GM18870 (cell line): Measurements from ENCODE around the gene ACSS3.
"Not testable (repeated sequence)": the region's sequence is repeated elsewhere in the genome, so short reads cannot be mapped to it uniquely, and the experiment has no call there.

Experiments
- ATAC-seq: cut with Tn5 transposase; IDR thresholded peaks from one replicate; pipeline ENCODE4 v1.9.1; 2021; ENCODE audit warnings: moderate library complexity; ENCODE audit not compliant: unreplicated experiment

ACSS3 gene

DNA sequence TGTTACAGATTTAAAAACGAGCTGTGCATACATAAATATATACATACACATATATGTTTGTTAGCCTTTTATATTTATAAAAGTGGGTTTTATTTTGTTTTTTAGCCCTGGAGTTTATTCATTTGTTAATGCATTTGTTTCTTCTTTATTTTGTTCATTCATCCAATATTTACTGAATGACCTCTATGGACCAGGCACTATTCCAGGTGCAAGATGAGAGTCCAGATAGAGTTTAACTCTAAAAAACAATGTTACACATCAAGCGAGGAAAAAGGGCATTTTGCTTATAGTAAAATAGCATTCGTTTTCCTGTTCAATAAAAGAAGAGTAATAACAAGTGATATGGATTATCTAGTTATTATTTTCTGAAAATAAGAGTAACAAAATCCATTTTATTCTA is 14.2 kb downstream of the ACSS3 start:
- ATAC-seq = no peak

- ATAC-seq = no peak
Observed at GRCh38 chr12:81094718-81095360, 17.0 kb downstream of the ACSS3 start.

GRCh38 chr12:81095501-81096232 is 17.8 kb downstream of the ACSS3 start:
- no peak for ATAC-seq

- ATAC-seq = no peak
Observed at GRCh38 chr12:81105687-81106086, 27.8 kb downstream of the ACSS3 start.

GRCh38 chr12:81114226-81114625 is 36.3 kb downstream of the ACSS3 start:
- ATAC-seq = no peak

GRCh38 chr12:81119069-81119468 is 41.2 kb downstream of the ACSS3 start:
- not testable (repeated sequence) for ATAC-seq

- ATAC-seq = no peak
Observed at GRCh38 chr12:81120961-81121360, 43.1 kb downstream of the ACSS3 start.

- ATAC-seq = no peak
Observed at GRCh38 chr12:81123611-81124010, 45.7 kb downstream of the ACSS3 start.

GRCh38 chr12:81125691-81126090 is 47.8 kb downstream of the ACSS3 start:
- ATAC-seq = no peak

GRCh38 chr12:81128930-81129554 is 51.2 kb downstream of the ACSS3 start:
- ATAC-seq = peak; percentile 93

GRCh38 chr12:81136519-81136918 is 58.6 kb downstream of the ACSS3 start:
- ATAC-seq = no peak

DNA sequence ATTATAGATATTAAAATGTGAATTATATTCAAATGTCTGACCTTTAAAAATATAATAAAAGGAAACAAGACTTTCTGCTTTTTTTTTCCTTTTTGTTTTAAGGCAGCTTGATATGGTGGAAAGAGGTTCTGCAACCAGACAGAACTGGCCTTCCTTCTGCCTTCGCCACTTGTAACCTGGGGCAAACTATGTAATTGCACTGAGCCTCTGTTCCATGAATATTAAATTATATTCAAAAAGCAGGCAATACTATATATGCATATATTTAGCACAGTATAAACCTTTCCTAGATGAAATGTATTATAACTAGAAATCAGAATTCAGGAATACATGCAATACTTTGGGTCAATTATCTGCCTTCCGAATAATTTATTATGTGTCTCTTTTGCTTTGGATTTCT is 59.9 kb downstream of the ACSS3 start:
- ATAC-seq = no peak

DNA sequence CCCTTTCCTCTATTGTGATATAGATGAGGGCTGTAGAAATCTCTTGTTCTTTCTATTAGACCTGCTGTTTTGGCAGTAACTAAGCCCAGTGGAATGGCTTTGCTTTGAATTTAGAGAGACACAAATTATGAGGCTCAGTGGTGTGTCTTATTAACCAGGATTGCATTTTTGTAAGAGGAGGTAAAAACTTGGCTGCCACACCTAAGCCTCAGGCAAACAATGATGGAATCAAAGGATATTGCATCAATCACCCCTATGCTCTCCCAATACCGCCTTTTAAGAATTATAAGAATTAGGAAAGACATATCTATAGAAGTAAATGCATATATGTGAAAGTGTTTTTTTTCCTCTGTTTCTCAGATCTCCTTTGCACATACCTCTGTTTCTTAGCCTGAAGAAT is 63.3 kb downstream of the ACSS3 start:
- ATAC-seq = no peak

DNA sequence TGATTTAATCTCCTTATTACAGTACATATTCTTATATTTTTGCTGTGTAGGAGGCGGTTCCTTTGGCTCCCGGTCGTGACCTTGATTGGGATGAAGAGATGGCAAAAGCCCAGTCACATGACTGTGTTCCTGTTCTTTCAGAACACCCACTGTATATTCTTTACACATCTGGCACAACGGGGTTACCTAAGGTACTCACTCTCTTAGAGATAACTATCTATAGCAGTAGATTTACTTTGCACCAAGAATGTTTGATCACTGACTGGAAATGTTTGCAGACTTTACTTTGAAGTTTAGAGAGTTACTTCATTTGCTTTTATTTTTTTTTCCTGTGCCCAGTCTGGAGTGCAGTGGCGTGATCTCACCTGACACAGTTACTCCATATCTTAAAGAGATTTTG is 65.2 kb downstream of the ACSS3 start:
- ATAC-seq = no peak

- no peak for ATAC-seq
Observed at GRCh38 chr12:81146228-81147225, 68.6 kb downstream of the ACSS3 start.

DNA sequence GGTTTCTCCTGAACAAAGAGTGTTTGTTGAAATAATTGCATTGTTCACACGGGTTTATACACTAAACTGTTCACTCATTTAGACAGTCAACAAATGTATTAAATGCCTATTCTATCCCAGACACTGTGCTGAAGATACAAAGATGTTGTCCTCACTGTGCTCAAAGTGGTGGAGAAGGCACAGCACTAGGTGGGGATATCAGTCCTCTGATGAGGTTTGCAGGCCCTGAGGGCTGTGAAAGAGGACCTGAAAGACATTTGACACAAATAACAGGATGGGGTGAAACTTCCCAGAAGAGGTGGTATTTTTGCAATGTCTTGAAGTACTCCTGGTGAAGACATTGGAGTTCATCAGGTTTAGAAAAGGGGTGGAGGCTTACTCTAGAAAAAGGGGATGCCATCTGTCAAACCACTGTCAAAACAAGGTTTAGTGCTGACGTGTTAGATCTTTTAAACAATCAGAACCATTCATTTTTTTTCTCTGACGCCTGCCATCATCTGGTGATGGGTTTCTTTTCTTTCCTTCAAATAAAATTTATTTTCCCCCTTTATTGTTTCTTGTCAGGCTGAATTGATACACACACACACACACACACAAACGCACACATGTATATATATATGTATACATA is 69.5 kb downstream of the ACSS3 start:
- ATAC-seq = no peak

DNA sequence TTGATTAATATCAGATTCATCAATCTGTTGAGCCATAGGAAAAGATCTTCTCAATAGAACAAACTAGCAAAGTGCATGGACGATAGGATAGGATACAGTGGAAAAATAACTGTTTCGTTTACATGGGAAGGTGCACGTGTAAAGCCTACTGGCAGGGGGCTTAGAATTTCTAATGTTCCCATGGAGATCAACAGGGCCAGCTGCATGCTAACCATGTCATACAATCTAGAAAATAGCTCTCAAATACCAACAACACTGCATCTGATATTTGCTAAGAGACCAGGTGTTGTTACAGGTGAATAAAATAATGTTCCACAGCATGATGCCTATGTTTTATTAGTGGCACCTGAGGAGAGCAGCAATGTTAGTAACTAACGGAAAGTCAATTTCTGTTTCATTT is 72.5 kb downstream of the ACSS3 start:
- ATAC-seq = no peak

GRCh38 chr12:81159856-81160255 is 82.0 kb downstream of the ACSS3 start:
- no peak for ATAC-seq

- ATAC-seq = no peak
Observed at GRCh38 chr12:81161680-81162079, 83.8 kb downstream of the ACSS3 start.

GRCh38 chr12:81162391-81163136 is 84.7 kb downstream of the ACSS3 start:
- no peak for ATAC-seq
